CD4-positive, alpha-beta T cell (primary cell): Measurements from ENCODE around the gene DENND1A. TPM values are rescaled to one million over a fixed set of nuclear protein-coding genes. Genes with fewer than 3 reads are reported as not detected.

Experiments used
- ATAC-seq: fragments of 200-7000 bp; cut with Tn5 transposase; one replicate; pipeline ENCODE4 v1.10.0; 2022; ENCODE audit warnings: mild to moderate bottlenecking; ENCODE audit not compliant: poor library complexity
- CTCF ChIA-PET: fragments of 350-600 bp; sonication (Branson Sonifier 250); formaldehyde crosslinking; loops from one replicate; lab custom pipeline; 2021; ENCODE audit warnings: antibody characterized with exemption, inconsistent platforms; lab: Charles Lee
- POLR2A ChIA-PET: fragments of 350-600 bp; sonication (Branson Sonifier 250); formaldehyde crosslinking; loops from one replicate; lab custom pipeline; 2021; ENCODE audit warnings: antibody characterized with exemption, inconsistent platforms; lab: Charles Lee
- DNase-seq, 14 experiments: peaks; one replicate each; pipeline ENCODE4 v3.0.0-alpha.2; 2013 to 2020; ENCODE audit warnings: mixed read lengths in 2 of 14
- H3K27ac ChIP-seq, 2 donors: one replicate each; pipeline versions ENCODE4 v1.5.1 to v1.7.0; 2013; ENCODE audit warnings: low read length in 2 of 2, low read depth in 1 of 2, mild to moderate bottlenecking in 1 of 2
- H3K27me3 ChIP-seq, 2 experiments: 1 replicate in 1 of 2; 2 replicates in 1 of 2; pipeline versions ENCODE4 v1.6.1 to v1.7.0; 2013; ENCODE audit warnings: low read length in 2 of 2, control low read depth in 1 of 2, mild to moderate bottlenecking in 1 of 2, moderate library complexity in 1 of 2; ENCODE audit not compliant: insufficient read depth in 2 of 2, control insufficient read depth in 1 of 2
- H3K36me3 ChIP-seq: one replicate; pipeline ENCODE4 v1.6.1; 2013; ENCODE audit warnings: low read length, control low read depth; ENCODE audit not compliant: insufficient read depth
- H3K4me1 ChIP-seq: one replicate; pipeline ENCODE4 v1.6.1; 2013; ENCODE audit warnings: low read length, control low read depth; ENCODE audit not compliant: insufficient read depth
- H3K4me3 ChIP-seq: one replicate; pipeline ENCODE4 v1.5.1; 2013; ENCODE audit warnings: mild to moderate bottlenecking, low read length, moderate library complexity
- H3K9me3 ChIP-seq, 2 experiments: 1 replicate in 1 of 2; 2 replicates in 1 of 2; pipeline versions ENCODE4 v1.6.1 to v1.7.0; 2013; ENCODE audit warnings: low read length in 2 of 2, mild to moderate bottlenecking in 2 of 2, control low read depth in 1 of 2, moderate library complexity in 1 of 2; ENCODE audit not compliant: control insufficient read depth in 1 of 2, insufficient read depth in 1 of 2
- H3K27ac Mint-ChIP-seq: one replicate; pipeline ENCODE4 v1.8.0; 2020; ENCODE audit warnings: mixed read lengths
- H3K27me3 Mint-ChIP-seq: one replicate; pipeline ENCODE4 v1.8.0; 2021; ENCODE audit warnings: mixed read lengths
- H3K36me3 Mint-ChIP-seq: one replicate; pipeline ENCODE4 v1.8.0; 2021; ENCODE audit warnings: low read depth, mixed read lengths
- H3K4me1 Mint-ChIP-seq: one replicate; pipeline ENCODE4 v1.8.0; 2021; ENCODE audit warnings: low read depth, mixed read lengths
- H3K4me3 Mint-ChIP-seq: one replicate; pipeline ENCODE4 v1.8.0; 2020; ENCODE audit warnings: mild to moderate bottlenecking, mixed read lengths
- H3K9me3 Mint-ChIP-seq: one replicate; pipeline ENCODE4 v1.8.0; 2020; ENCODE audit warnings: mixed read lengths
- intact Hi-C, 2 experiments: fragments of 100-400 bp; cut with DNase I in 1 of 2; cut with micrococcal nuclease in 1 of 2; formaldehyde crosslinking; loops; one replicate each; pipeline versions ENCODE4 v1.15.1 to v1.9.0; 2023 to 2025; cut with DNase I, micrococcal nuclease
- total RNA-seq, 174 experiments: library from RNA in 2 of 174; stranded (reverse) in 2 of 174; gene quantifications; one replicate each; pipeline ENCODE4 v1.2.3 and lab custom pipeline; 2021 to 2026
- TF ChIP-seq, protein P1 (sequence below): fragments of 200-600 bp; IDR thresholded peaks from one replicate; pipeline ENCODE4 v1.8.0; 2022; ENCODE audit warnings: antibody characterized with exemption, mild to moderate bottlenecking

DENND1A gene
- total RNA-seq, 2 experiments from 2014 or later = 20.0 to 20.6 TPM

DNA sequence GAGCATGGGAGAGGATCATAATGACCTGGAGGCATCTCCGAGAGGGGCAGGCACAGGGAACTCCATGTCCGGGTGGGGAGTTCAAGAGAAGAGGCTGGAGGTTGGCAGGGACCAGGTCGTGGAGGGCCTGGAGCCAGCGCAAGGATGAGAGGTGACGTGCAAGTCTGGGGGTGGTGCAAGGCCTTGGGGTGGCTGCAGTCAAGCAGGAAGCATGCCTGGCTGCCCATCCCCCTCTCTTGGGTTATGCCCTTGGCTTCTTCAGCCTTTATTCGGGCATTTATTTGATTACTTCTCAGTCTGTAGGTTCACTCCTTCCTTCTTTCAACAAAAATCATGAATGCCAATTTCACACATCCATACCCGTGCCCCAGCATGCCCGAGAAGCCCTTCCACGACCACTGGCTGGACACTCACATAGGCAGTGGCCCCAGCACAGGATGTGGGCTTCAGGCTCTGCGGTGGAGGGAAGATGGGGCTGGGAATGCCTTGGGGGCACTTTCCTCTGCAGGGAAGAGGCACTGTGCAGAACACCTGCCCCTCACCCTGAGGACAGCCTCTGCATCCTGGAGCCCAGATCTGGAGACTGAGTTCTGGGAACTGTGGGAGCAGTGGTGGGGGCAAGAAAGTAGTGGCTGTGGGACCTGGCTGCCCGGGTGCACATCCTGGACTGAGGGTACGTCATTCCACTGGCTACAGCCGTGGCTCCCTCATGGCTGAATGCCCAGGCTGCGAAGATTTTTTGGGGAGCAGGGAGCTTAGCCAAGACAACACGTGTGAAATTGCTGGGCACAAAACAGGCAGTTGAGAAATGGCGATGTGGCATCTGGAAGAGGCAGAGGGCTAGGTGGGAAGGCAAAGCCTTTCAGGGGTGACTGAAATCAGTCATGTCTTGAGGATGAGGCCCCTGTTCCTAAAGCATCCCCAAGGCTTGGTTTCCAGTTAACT lies 535.4 kb downstream of the DENND1A start:
- ChIA-PET CTCF (no interaction called here), POLR2A (interaction anchor here (0.7 kb wide), 1 partner anchor 287 kb away, joined by 3 read pairs; no protein-coding TSS in a partner anchor)
- H3K27me3 Mint-ChIP-seq = no peaks in the 10 kb centered on the region
- H3K4me1 Mint-ChIP-seq = no peaks in the 10 kb centered on the region
- H3K9me3 ChIP-seq = peaks cover 0 to 15% of the 10 kb centered on the region in 2 experiments
- H3K27ac Mint-ChIP-seq = no peak overlapping the region
- no peak overlapping the region for H3K4me3 ChIP-seq
- ATAC-seq = no peak
- no peaks in the 10 kb centered on the region for H3K36me3 ChIP-seq
- intact Hi-C loops = no loop called here
- H3K4me3 Mint-ChIP-seq = no peak overlapping the region
- H3K4me1 ChIP-seq = no peaks in the 10 kb centered on the region
- TF ChIP-seq, protein P1, sequence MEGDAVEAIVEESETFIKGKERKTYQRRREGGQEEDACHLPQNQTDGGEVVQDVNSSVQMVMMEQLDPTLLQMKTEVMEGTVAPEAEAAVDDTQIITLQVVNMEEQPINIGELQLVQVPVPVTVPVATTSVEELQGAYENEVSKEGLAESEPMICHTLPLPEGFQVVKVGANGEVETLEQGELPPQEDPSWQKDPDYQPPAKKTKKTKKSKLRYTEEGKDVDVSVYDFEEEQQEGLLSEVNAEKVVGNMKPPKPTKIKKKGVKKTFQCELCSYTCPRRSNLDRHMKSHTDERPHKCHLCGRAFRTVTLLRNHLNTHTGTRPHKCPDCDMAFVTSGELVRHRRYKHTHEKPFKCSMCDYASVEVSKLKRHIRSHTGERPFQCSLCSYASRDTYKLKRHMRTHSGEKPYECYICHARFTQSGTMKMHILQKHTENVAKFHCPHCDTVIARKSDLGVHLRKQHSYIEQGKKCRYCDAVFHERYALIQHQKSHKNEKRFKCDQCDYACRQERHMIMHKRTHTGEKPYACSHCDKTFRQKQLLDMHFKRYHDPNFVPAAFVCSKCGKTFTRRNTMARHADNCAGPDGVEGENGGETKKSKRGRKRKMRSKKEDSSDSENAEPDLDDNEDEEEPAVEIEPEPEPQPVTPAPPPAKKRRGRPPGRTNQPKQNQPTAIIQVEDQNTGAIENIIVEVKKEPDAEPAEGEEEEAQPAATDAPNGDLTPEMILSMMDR = no peak
- H3K27me3 ChIP-seq = no peaks in the 10 kb centered on the region
- peaks cover 10% of the 10 kb centered on the region for H3K36me3 Mint-ChIP-seq
- no peak overlapping the region for H3K27ac ChIP-seq
- no peaks in the 10 kb centered on the region for H3K9me3 Mint-ChIP-seq
- DNase-seq = no peak

DNA sequence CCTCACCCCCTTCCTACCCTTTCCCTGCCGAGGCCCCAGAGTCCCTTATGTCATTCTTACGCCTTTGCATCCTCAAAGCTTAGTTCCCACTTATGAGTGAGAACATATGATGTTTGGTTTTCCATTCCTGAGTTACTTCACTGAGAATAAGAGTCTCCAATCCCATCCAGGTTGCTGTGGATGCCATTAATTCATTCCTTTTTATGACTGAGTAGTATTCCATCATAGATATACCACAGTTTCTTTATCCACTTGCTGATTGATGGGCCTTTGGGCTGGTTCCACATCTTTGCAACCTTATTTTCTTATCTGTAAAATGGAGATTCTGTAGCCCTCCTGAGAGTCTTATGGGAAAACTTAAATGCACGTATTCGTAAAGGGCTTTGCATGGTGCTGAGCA lies 537.1 kb downstream of the DENND1A start:
- ChIA-PET POLR2A (no interaction called here), CTCF (no interaction called here)
- intact Hi-C loops = no loop called here

DNA sequence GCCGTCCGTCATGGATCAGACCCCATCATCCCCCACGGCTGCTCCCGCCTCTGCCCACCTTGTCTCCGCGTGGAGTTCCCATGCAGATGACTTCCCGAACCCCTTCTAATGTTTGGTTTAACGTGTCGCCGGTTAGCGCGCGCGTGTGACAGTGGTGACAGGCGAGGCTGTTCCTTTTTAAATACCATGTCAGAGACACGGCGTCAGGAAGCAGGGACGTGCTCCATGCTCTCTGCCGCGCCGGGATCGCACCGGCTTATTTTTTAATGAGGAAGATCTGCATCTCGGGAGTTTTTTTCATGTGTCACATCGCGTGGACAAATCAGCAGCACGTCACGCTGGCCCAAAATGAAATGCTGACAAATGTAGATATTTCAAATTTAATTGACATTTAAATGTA lies 538.0 kb downstream of the DENND1A start:
- ATAC-seq = no peak
- H3K36me3 ChIP-seq = no peaks in the 10 kb centered on the region
- H3K9me3 ChIP-seq = peaks cover 0 to 15% of the 10 kb centered on the region in 2 experiments
- intact Hi-C loops = no loop called here
- ChIA-PET POLR2A (no interaction called here), CTCF (no interaction called here)
- DNase-seq = no peak
- TF ChIP-seq, protein P1 = no peak
- no peak overlapping the region for H3K4me3 ChIP-seq
- H3K27me3 ChIP-seq = no peaks in the 10 kb centered on the region
- H3K4me1 Mint-ChIP-seq = no peaks in the 10 kb centered on the region
- H3K9me3 Mint-ChIP-seq = no peaks in the 10 kb centered on the region
- no peak overlapping the region for H3K4me3 Mint-ChIP-seq
- no peaks in the 10 kb centered on the region for H3K36me3 Mint-ChIP-seq
- H3K4me1 ChIP-seq = no peaks in the 10 kb centered on the region
- H3K27ac ChIP-seq = no peak overlapping the region
- H3K27ac Mint-ChIP-seq = no peak overlapping the region
- no peaks in the 10 kb centered on the region for H3K27me3 Mint-ChIP-seq

More for the DNA sequence above, 537.1 kb downstream of the DENND1A start:
- no peak for ATAC-seq
- Histone ChIP-seq H3K27ac (no peak overlapping the region), H3K9me3 (peaks cover 0 to 15% of the 10 kb centered on the region in 2 experiments), H3K36me3 (no peaks in the 10 kb centered on the region), H3K27me3 (no peaks in the 10 kb centered on the region), H3K4me1 (no peaks in the 10 kb centered on the region), H3K4me3 (no peak overlapping the region)
- Mint-ChIP-seq H3K4me1 (no peaks in the 10 kb centered on the region), H3K9me3 (no peaks in the 10 kb centered on the region), H3K27me3 (no peaks in the 10 kb centered on the region), H3K27ac (no peak overlapping the region), H3K4me3 (no peak overlapping the region), H3K36me3 (peaks cover 8% of the 10 kb centered on the region)
- no peak for DNase-seq
- TF ChIP-seq, protein P1 = no peak
